A673 (cell line): ENCODE data around the gene TAGAP.
A peak's percentile ranks its signal among the peaks of the same experiment; 100 is the strongest.

Experiments used
- EZH2 ChIP-seq: fragments of 200-600 bp; sonication (generic); IDR thresholded peaks from 2 replicates; pipeline ENCODE4 v1.6.1; 2017; ENCODE audit warnings: borderline replicate concordance, low read depth, mild to moderate bottlenecking, mixed read lengths, antibody characterized with exemption, low read length; ENCODE audit not compliant: poor library complexity, severe bottlenecking
- TF ChIP-seq, protein P1 (sequence below): fragments of 300-800, 200-600 bp; sonication (generic); conservative IDR thresholded peaks from 2 replicates; pipeline ENCODE4 v1.5.1; 2017; ENCODE audit warnings: low read depth, mild to moderate bottlenecking, antibody characterized with exemption, low read length, moderate library complexity, mixed read lengths

DNA sequence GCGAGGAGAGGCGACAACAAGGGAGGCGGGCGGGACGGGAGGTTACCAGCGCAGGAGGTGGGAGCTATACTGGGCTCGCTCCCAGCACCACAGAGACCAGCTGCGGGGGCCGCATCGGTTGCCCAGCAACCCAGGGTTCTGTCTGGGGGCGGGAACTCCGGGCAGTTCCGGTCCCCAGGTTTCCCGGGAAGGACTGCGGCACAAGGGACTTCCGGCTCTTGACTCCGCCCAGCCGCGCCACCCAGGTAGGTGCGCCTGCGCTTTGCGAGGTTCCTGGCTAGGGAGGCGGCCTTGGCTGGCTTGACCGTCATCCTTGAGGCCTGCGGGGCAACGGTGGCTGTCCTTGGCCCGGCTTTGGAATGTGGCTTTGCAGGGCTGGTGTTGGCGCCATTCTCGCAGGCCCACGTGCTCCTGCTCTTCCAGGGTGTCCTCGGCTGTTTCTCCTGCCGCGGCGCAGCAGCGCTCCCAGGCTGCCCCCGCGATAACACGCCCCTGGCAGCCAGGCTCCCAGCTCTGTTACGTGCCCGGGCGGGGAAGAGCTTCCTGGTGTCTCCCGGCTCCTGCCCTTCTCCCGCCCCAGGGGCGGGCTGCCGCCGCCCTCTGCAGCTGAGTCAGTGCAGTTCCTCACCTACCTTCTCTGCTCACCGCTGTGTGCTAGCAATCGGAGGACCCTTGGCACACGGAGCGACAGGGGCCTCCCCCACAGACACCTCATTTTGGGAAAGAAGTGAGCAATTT lies 45.0 kb downstream of the TAGAP start, which contains the start of gene RSPH3:
- TF ChIP-seq, protein P1, sequence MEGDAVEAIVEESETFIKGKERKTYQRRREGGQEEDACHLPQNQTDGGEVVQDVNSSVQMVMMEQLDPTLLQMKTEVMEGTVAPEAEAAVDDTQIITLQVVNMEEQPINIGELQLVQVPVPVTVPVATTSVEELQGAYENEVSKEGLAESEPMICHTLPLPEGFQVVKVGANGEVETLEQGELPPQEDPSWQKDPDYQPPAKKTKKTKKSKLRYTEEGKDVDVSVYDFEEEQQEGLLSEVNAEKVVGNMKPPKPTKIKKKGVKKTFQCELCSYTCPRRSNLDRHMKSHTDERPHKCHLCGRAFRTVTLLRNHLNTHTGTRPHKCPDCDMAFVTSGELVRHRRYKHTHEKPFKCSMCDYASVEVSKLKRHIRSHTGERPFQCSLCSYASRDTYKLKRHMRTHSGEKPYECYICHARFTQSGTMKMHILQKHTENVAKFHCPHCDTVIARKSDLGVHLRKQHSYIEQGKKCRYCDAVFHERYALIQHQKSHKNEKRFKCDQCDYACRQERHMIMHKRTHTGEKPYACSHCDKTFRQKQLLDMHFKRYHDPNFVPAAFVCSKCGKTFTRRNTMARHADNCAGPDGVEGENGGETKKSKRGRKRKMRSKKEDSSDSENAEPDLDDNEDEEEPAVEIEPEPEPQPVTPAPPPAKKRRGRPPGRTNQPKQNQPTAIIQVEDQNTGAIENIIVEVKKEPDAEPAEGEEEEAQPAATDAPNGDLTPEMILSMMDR = peak; percentile 32; the same call in 1 of the 2 replicates
- TF ChIP-seq EZH2 = no peak
